Right atrium auricular region (tissue), 2 donors: Measurements from ENCODE around the gene CHN1. TPM values are rescaled to one million over a fixed set of nuclear protein-coding genes. Genes with fewer than 3 reads are reported as not detected.

Experiments
- DNase-seq: peaks from one replicate; pipeline ENCODE4 v3.0.0-alpha.2; 2019; ENCODE audit warnings: low spot score
- H3K27ac ChIP-seq, 2 donors: fragments of 200-600 bp; sonication (generic); 1 replicate in 1 of 2; 2 replicates in 1 of 2; pipeline ENCODE4 v1.5.1; 2016 to 2019
- H3K27me3 ChIP-seq, 2 donors: fragments of 200-600 bp; sonication (generic); one replicate each; pipeline versions ENCODE4 v1.5.1 to v1.6.0; 2017 to 2019
- H3K36me3 ChIP-seq: fragments of 200-600 bp; sonication (generic); one replicate; pipeline ENCODE4 v1.5.1; 2016
- H3K4me1 ChIP-seq, 2 donors: fragments of 200-600 bp; sonication (generic); one replicate each; pipeline versions ENCODE4 v1.5.1 to v1.6.0; 2017 to 2019
- H3K4me3 ChIP-seq, 2 donors: fragments of 200-600 bp; sonication (generic); 1 replicate in 1 of 2; 2 replicates in 1 of 2; pipeline ENCODE4 v1.5.1; 2017 to 2019; ENCODE audit warnings: mild to moderate bottlenecking in 1 of 2, moderate library complexity in 1 of 2
- H3K9me3 ChIP-seq, 2 donors: fragments of 200-600 bp; sonication (generic); one replicate each; pipeline ENCODE4 v1.5.1; 2019
- CTCF ChIP-seq, 2 donors: fragments of 200-600 bp; sonication (generic); IDR thresholded peaks; one replicate each; pipeline ENCODE4 v1.5.1; 2019; ENCODE audit warnings: antibody characterized with exemption in 2 of 2
- total RNA-seq, 2 donors: library from RNA; depleted of rRNA; stranded (reverse); fragments of >200 nt; gene quantifications; one replicate each; pipeline ENCODE4 v1.1.0, GENCODE V29; 2016

Gene CHN1
- total RNA-seq, 2 donors from 2014 or later, result 4.1 to 9.3 TPM

GRCh38 chr2:175011505-175011904 is 6.3 kb upstream of the CHN1 start:
- Histone ChIP-seq H3K36me3 (no peaks in the 10 kb centered on the region), H3K4me1 (no peaks in the 10 kb centered on the region), H3K27ac (no peak overlapping the region), H3K27me3 (no peaks in the 10 kb centered on the region), H3K9me3 (no peaks in the 10 kb centered on the region), H3K4me3 (no peak overlapping the region)
- no peak for DNase-seq
- TF ChIP-seq CTCF (IDR thresholded peaks at IDR 0.05), result no peak

GRCh38 chr2:175010848-175011254 is 5.7 kb upstream of the CHN1 start:
- no peak overlapping the region for H3K4me3 ChIP-seq
- H3K9me3 ChIP-seq, result no peaks in the 10 kb centered on the region
- no peak overlapping the region for H3K27ac ChIP-seq
- no peaks in the 10 kb centered on the region for H3K4me1 ChIP-seq
- no peak for DNase-seq
- no peaks in the 10 kb centered on the region for H3K27me3 ChIP-seq
- H3K36me3 ChIP-seq, result no peaks in the 10 kb centered on the region
- no peak for TF ChIP-seq CTCF (IDR thresholded peaks at IDR 0.05)

- no peak for DNase-seq
- Histone ChIP-seq H3K36me3 (no peaks in the 10 kb centered on the region), H3K4me3 (no peak overlapping the region), H3K9me3 (no peaks in the 10 kb centered on the region), H3K27me3 (no peaks in the 10 kb centered on the region), H3K4me1 (no peaks in the 10 kb centered on the region), H3K27ac (no peak overlapping the region)
- no peak for TF ChIP-seq CTCF (IDR thresholded peaks at IDR 0.05)
Measured at GRCh38 chr2:175009917-175010621, 4.9 kb upstream of the CHN1 start.

GRCh38 chr2:175008801-175009495 is 3.8 kb upstream of the CHN1 start:
- no peak for TF ChIP-seq CTCF (IDR thresholded peaks at IDR 0.05)
- Histone ChIP-seq H3K4me3 (no peak overlapping the region), H3K4me1 (no peaks in the 10 kb centered on the region), H3K27me3 (no peaks in the 10 kb centered on the region), H3K27ac (no peak overlapping the region), H3K9me3 (no peaks in the 10 kb centered on the region), H3K36me3 (no peaks in the 10 kb centered on the region)
- no peak for DNase-seq

GRCh38 chr2:175008009-175008408 is 2.8 kb upstream of the CHN1 start:
- no peak for TF ChIP-seq CTCF (IDR thresholded peaks at IDR 0.05)

More at GRCh38 chr2:175008009-175008408, 2.8 kb upstream of the CHN1 start:
- no peaks in the 10 kb centered on the region for H3K9me3 ChIP-seq
- DNase-seq, result no peak
- H3K36me3 ChIP-seq, result no peaks in the 10 kb centered on the region
- H3K4me3 ChIP-seq, result no peak overlapping the region
- H3K27me3 ChIP-seq, result no peaks in the 10 kb centered on the region
- no peak overlapping the region for H3K27ac ChIP-seq
- no peaks in the 10 kb centered on the region for H3K4me1 ChIP-seq
